Spleen (tissue), 11 donors: ENCODE results near the gene GRIA1. TPM values are rescaled to one million over a fixed set of nuclear protein-coding genes. Genes with fewer than 3 reads are reported as not detected.

Experiments used
- DNase-seq: peaks from one replicate; pipeline ENCODE4 v3.0.0-alpha.2; 2020
- H3K27ac ChIP-seq, 8 donors: fragments of 200-600 bp; sonication (generic) in 7 of 8; 1 replicate in 4 of 8; 2 replicates in 4 of 8; pipeline versions ENCODE4 v1.5.0 to v1.8.0; 2016 to 2021; ENCODE audit warnings: inconsistent platforms in 4 of 8, mild to moderate bottlenecking in 4 of 8, moderate library complexity in 1 of 8
- H3K27me3 ChIP-seq, 7 donors: fragments of 200-600 bp; sonication (generic) in 6 of 7; replicated peaks in 1 of 7; 1 replicate in 4 of 7; 2 replicates in 3 of 7; pipeline versions ENCODE4 v1.5.0 to v1.8.0; 2016 to 2021; ENCODE audit warnings: inconsistent platforms in 3 of 7, mild to moderate bottlenecking in 1 of 7
- H3K36me3 ChIP-seq, 6 donors: fragments of 200-600 bp; sonication (generic) in 5 of 6; 1 replicate in 4 of 6; 2 replicates in 2 of 6; pipeline versions ENCODE4 v1.5.0 to v1.8.0; 2016 to 2021; ENCODE audit warnings: inconsistent platforms in 2 of 6
- H3K4me1 ChIP-seq, 6 donors: fragments of 200-600 bp; sonication (generic) in 5 of 6; 1 replicate in 3 of 6; 2 replicates in 3 of 6; pipeline versions ENCODE4 v1.5.0 to v1.8.0; 2016 to 2021; ENCODE audit warnings: inconsistent platforms in 3 of 6
- H3K4me3 ChIP-seq, 8 donors: fragments of 200-600 bp; sonication (generic) in 7 of 8; 1 replicate in 4 of 8; 2 replicates in 4 of 8; pipeline versions ENCODE4 v1.5.0 to v1.8.0; 2016 to 2021; ENCODE audit warnings: inconsistent platforms in 4 of 8, mild to moderate bottlenecking in 4 of 8, moderate library complexity in 2 of 8
- H3K9me3 ChIP-seq, 8 donors: fragments of 200-600 bp; sonication (generic) in 7 of 8; 1 replicate in 4 of 8; 2 replicates in 4 of 8; pipeline versions ENCODE4 v1.5.0 to v1.8.0; 2016 to 2021; ENCODE audit warnings: inconsistent platforms in 4 of 8
- CTCF ChIP-seq, 11 experiments: fragments of 200-600 bp in 7 of 11; fragments of 450-650 bp in 4 of 11; sonication (generic) in 4 of 11; IDR thresholded peaks in 8 of 11; conservative IDR thresholded peaks in 3 of 11; 1 replicate in 7 of 11; 2 replicates in 4 of 11; pipeline versions ENCODE4 v1.4.0 to v1.8.0; 2016 to 2021; ENCODE audit warnings: antibody characterized with exemption in 11 of 11, inconsistent platforms in 4 of 11, mild to moderate bottlenecking in 1 of 11
- POLR2A ChIP-seq, 3 donors: fragments of 450-650 bp; IDR thresholded peaks; one replicate each; pipeline ENCODE4 v1.5.1; 2017; ENCODE audit warnings: antibody characterized with exemption in 3 of 3, mild to moderate bottlenecking in 1 of 3
- POLR2AphosphoS5 ChIP-seq, 3 donors: sonication (generic); formaldehyde crosslinking; IDR thresholded peaks; one replicate each; pipeline ENCODE4 v1.5.1; 2017; ENCODE audit warnings: antibody characterized with exemption in 3 of 3
- WGBS, 5 donors: extraction: QIAGEN DNeasy Blood & Tissue Kit in 3 of 5; methylation state at CpG; one replicate each; pipeline versions ENCODE4 v1.1.5 to v1.1.7; 2013 to 2018; 5-methylcytosine and 5-hydroxymethylcytosine counted together
- intact Hi-C: fragments of 100-400 bp; cut with DNase I; formaldehyde crosslinking; loops from one replicate; pipeline ENCODE4 v1.15.0; 2023; ENCODE audit warnings: low total_unique reads
- polyA plus RNA-seq, 3 donors: library from polyadenylated mRNA; stranded (reverse); fragments of 200-250 nt; gene quantifications; one replicate each; pipeline ENCODE4 v1.2.1, GENCODE V29; 2013
- total RNA-seq, 7 donors: library from RNA; depleted of rRNA in 3 of 7; stranded (reverse); fragments of >200 nt in 3 of 7; fragmentation: NEBNext Ultra II Directional in 4 of 7; extraction: Animal tissue kit (Norgen Biotek cat#: 25700) in 4 of 7; gene quantifications; one replicate each; pipeline versions ENCODE4 v1.1.0 to v1.2.1, GENCODE V29; 2016 to 2021
- donor health status: healthy with polysubstance abuse.
- donor health status: DM: no; HTN: no; CAD: no; lungs with moderate emphysema.
- donor health status: DM: no; HTN: no; CAD: no.
- donor health status: Bipolar disorder and iron deficiency.
- donor health status: healthy.
- donor health status: DM: no; HTN: no; CAD: no.
- donor health status: DM: yes; HTN: yes; CAD: no.

The GRIA1 gene
- total and polyA plus RNA-seq, 10 donors, result 0.02 to 0.19 (median 0.09) TPM; not detected in 6

DNA sequence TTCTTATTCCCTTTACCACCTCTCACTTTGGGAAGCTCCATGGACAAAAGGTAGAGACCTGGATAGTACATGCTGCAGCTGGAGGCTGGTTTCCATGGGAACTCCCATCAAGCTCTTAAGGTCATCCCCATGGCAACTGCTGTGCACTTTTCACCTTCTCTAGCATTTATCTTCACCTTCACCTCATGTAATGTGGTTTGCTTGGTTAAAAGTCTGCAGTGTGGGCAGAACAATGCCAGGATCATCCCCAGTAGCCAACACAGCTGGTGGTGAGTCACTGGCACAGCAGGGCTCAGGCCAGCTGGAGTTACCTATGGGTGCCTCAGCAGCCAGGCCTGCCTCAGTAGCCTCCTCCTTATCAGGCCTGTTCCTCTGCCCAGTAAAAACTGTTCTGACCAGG lies 210.5 kb downstream of the GRIA1 start:
- DNase-seq, result no peak
- TF ChIP-seq CTCF (IDR thresholded peaks at IDR 0.05 in 8 of 11, conservative IDR thresholded peaks at IDR 0.05 in 3 of 11) (no peak), POLR2AphosphoS5 (IDR thresholded peaks at IDR 0.05) (no peak), POLR2A (IDR thresholded peaks at IDR 0.05) (no peak)
- Histone ChIP-seq H3K4me1 (no peaks in the 10 kb centered on the region), H3K4me3 (no peak overlapping the region), H3K9me3 (no peaks in the 10 kb centered on the region), H3K36me3 (no peaks in the 10 kb centered on the region), H3K27me3 (peaks cover 0 to 3% (median 0%) of the 10 kb centered on the region in 7 donors), H3K27ac (no peak overlapping the region)
- intact Hi-C loops, result loop anchor here (10.0 kb wide), 1 partner anchor 196 kb away; no protein-coding TSS in a partner anchor

- Histone ChIP-seq H3K27ac (no peak overlapping the region), H3K4me3 (no peak overlapping the region), H3K36me3 (no peaks in the 10 kb centered on the region), H3K4me1 (no peaks in the 10 kb centered on the region), H3K9me3 (no peaks in the 10 kb centered on the region), H3K27me3 (peaks cover 0 to 3% (median 0%) of the 10 kb centered on the region in 7 donors)
- no peak for DNase-seq
- intact Hi-C loops, result loop anchor here (10.0 kb wide), 1 partner anchor 197 kb away; no protein-coding TSS in a partner anchor
- 82 to 87% (median 83%) methylated on average over 4 of the region's 4 CpGs for WGBS, 5 donors
- TF ChIP-seq CTCF (IDR thresholded peaks at IDR 0.05 in 8 of 11, conservative IDR thresholded peaks at IDR 0.05 in 3 of 11), result no peak
- no peak for TF ChIP-seq POLR2A (IDR thresholded peaks at IDR 0.05)
- no peak for TF ChIP-seq POLR2AphosphoS5 (IDR thresholded peaks at IDR 0.05)
Observed at GRCh38 chr5:153702265-153702664, 211.8 kb downstream of the GRIA1 start.

DNA sequence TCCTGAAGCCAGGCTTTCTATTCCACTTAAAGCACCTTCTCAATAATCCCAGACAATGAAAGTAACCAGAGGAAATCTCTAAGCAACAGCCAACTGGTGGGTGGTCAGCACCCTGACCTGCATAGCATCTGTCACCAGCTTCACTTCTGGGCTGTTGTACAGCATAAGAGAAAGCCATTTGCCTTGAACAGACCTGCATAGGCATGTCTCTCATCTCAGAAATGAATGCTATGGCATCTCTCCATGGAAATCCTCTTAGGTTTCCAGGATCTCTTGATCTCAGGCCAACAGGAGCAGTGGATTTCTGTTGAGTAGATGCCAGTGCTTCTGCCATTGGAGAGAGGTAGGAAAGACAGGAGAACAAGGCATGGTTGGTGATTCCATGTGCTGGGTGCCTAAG lies 213.6 kb downstream of the GRIA1 start:
- TF ChIP-seq POLR2A (IDR thresholded peaks at IDR 0.05) (no peak), POLR2AphosphoS5 (IDR thresholded peaks at IDR 0.05) (no peak), CTCF (IDR thresholded peaks at IDR 0.05 in 8 of 11, conservative IDR thresholded peaks at IDR 0.05 in 3 of 11) (no peak)
- Histone ChIP-seq H3K27ac (no peak overlapping the region), H3K4me3 (no peak overlapping the region), H3K4me1 (no peaks in the 10 kb centered on the region), H3K36me3 (no peaks in the 10 kb centered on the region), H3K27me3 (peaks cover 0 to 3% (median 0%) of the 10 kb centered on the region in 7 donors), H3K9me3 (no peaks in the 10 kb centered on the region)
- no peak for DNase-seq
- intact Hi-C loops, result loop anchor here (10.0 kb wide), 1 partner anchor 199 kb away; no protein-coding TSS in a partner anchor

DNA sequence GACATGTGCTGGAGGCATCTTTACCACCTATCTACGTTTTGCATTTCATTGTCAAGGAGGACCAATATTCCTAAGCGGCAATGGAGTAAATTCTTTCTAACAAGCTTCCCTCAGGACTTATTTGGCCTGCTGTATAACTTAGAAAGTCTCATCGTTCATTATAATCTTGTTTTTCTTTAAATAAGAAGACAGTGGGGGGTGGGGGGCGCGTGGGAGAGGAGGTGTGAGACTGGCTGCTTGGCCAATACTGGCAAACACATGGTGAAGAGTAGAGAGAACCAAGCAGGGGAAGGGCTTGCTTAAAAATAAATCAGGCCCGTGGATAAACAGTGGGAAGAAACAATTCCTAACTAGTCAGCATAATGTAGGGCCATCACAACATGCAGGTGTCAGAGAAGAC lies 217.2 kb downstream of the GRIA1 start:
- WGBS, 5 donors, result 67 to 84% (median 79%) methylated on average over 6 of the region's 6 CpGs
- Histone ChIP-seq H3K4me3 (no peak overlapping the region), H3K36me3 (no peaks in the 10 kb centered on the region), H3K4me1 (no peaks in the 10 kb centered on the region), H3K27me3 (peaks cover 0 to 3% (median 0%) of the 10 kb centered on the region in 7 donors), H3K9me3 (no peaks in the 10 kb centered on the region), H3K27ac (no peak overlapping the region)
- DNase-seq, result no peak
- intact Hi-C loops, result loop anchor here (10.0 kb wide), 1 partner anchor 203 kb away; no protein-coding TSS in a partner anchor
- TF ChIP-seq POLR2A (IDR thresholded peaks at IDR 0.05) (no peak), CTCF (IDR thresholded peaks at IDR 0.05 in 8 of 11, conservative IDR thresholded peaks at IDR 0.05 in 3 of 11) (no peak), POLR2AphosphoS5 (IDR thresholded peaks at IDR 0.05) (no peak)
